Kidney epithelial cell (primary cell): ENCODE results near the gene VEGFB. TPM values are rescaled to one million over a fixed set of nuclear protein-coding genes. Genes with fewer than 3 reads are reported as not detected.

Experiments used
- DNase-seq: peaks from one replicate; pipeline ENCODE4 v3.0.0-alpha.2; 2010; ENCODE audit warnings: low read depth
- H3K27me3 ChIP-seq: 2 replicates; pipeline ENCODE4 v1.6.0; 2011; ENCODE audit warnings: low read length; ENCODE audit not compliant: control insufficient read depth, insufficient read depth
- H3K36me3 ChIP-seq: 2 replicates; pipeline ENCODE4 v1.5.1; 2011; ENCODE audit warnings: low read length; ENCODE audit not compliant: control insufficient read depth, insufficient read depth
- H3K4me3 ChIP-seq: 2 replicates; pipeline ENCODE4 v1.5.1; 2011; ENCODE audit warnings: low read depth, mild to moderate bottlenecking, control low read depth, low read length
- CTCF ChIP-seq: IDR thresholded peaks from 2 replicates; pipeline ENCODE4 v1.5.1; 2011; ENCODE audit warnings: mild to moderate bottlenecking, moderate library complexity, low read length, control low read depth, inconsistent platforms; ENCODE audit not compliant: insufficient read depth, poor library complexity, severe bottlenecking
- total RNA-seq: library from RNA; depleted of rRNA; stranded (reverse); fragments of >200 nt; gene quantifications from 2 replicates; pipeline ENCODE4 v1.2.3, GENCODE V29; 2015

Gene VEGFB
- total RNA-seq, 1 donor from 2014 or later, result 54.7 TPM

GRCh38 chr11:64249563-64250414 lies 15.4 kb downstream of the VEGFB start:
- no peak for DNase-seq
- TF ChIP-seq CTCF, result no peak
- no peaks in the 10 kb centered on the region for H3K36me3 ChIP-seq
- no peaks in the 10 kb centered on the region for H3K27me3 ChIP-seq
- H3K4me3 ChIP-seq, result no peak overlapping the region

- Histone ChIP-seq H3K4me3 (peak overlapping the region; percentile 77), H3K27me3 (no peaks in the 10 kb centered on the region), H3K36me3 (no peaks in the 10 kb centered on the region)
- TF ChIP-seq CTCF, result no peak
- DNase-seq, result no peak
These were observed 16.1 kb downstream of the VEGFB start for GRCh38 chr11:64250415-64251015.

GRCh38 chr11:64251016-64251752 lies 16.8 kb downstream of the VEGFB start, which contains the start of gene PLCB3:
Gene PLCB3, plus strand, starts transcription at chr11:64251530. Its CDS starts 120 bp downstream, at chr11:64251650.
- H3K4me3 ChIP-seq, result peak within 1 kb of the TSS; percentile 77
- no peaks in the 10 kb centered on the region for H3K27me3 ChIP-seq
- TF ChIP-seq CTCF, result peak; percentile 47
- no peaks in the 10 kb centered on the region for H3K36me3 ChIP-seq
- no peak for DNase-seq

DNA sequence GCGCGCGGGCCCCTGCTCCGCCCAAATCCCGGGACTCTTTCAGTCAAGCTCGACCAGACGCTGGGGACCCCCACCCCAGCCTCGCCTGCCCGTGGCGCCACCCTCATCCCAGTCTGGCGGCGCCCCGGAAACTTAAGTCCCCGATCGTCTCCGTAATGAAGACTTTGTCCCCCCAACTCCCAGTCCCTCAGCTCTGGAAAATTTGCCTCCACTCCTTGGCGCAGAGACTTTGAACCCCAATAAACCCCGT lies 17.3 kb downstream of the VEGFB start:
- no peak for DNase-seq
- Histone ChIP-seq H3K27me3 (no peaks in the 10 kb centered on the region), H3K36me3 (peaks cover 2% of the 10 kb centered on the region), H3K4me3 (peak overlapping the region; percentile 77)
- TF ChIP-seq CTCF, result no peak

GRCh38 chr11:64252003-64252872 lies 17.9 kb downstream of the VEGFB start:
- peaks cover 2% of the 10 kb centered on the region for H3K36me3 ChIP-seq
- TF ChIP-seq CTCF, result peak; percentile 38
- no peaks in the 10 kb centered on the region for H3K27me3 ChIP-seq
- no peak for DNase-seq
- H3K4me3 ChIP-seq, result peak overlapping the region; percentile 77
